ENCODE data around the gene PROSER2.

DNA sequence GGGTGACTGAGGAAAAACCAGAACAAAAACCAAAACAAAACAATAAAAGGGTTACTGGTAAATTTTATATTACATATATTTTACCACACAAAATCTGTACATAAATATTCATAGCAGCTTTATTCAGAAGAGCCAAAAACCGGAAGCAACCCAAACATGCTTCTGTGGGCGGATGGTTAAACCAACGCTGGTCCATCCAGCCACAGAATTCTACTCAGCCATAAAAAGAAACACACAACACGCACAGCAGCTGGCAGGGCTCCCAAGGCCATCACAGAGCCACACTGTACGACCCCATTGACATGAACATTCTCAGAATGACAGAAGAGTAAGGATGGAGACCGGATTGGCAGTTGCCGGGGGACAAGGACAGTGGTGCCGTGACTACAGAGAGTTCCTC lies 83.6 kb downstream of the PROSER2 start:
- TF ChIP-seq CTCF (IDR thresholded peaks at IDR 0.05): no peak
- no peak for TF ChIP-seq KDM1A (IDR thresholded peaks at IDR 0.05; ENCODE audit: low read depth)
- no peak for TF ChIP-seq EP300 (IDR thresholded peaks at IDR 0.05)
- TF ChIP-seq POLR2A (IDR thresholded peaks at IDR 0.05; ENCODE audit: low read length): no peak
- no peak for TF ChIP-seq CEBPB (IDR thresholded peaks at IDR 0.05)

All from A549 (cell line).